ENCODE measurements around the gene ASB4. TPM values are rescaled to one million over a fixed set of nuclear protein-coding genes. Genes with fewer than 3 reads are reported as not detected.

The ASB4 gene
- total RNA-seq, 1 donor from 2014 or later = 2.9 TPM

GRCh38 chr7:95553939-95554338, 68.2 kb downstream of the ASB4 start:
- no peak for DNase-seq

GRCh38 chr7:95556777-95557176, 71.0 kb downstream of the ASB4 start:
- DNase-seq = no peak

GRCh38 chr7:95558864-95559263, 73.1 kb downstream of the ASB4 start:
- DNase-seq = no peak

GRCh38 chr7:95560674-95561073, 74.9 kb downstream of the ASB4 start:
- DNase-seq = no peak

- no peak for DNase-seq
Measured at GRCh38 chr7:95569720-95570119, 84.0 kb downstream of the ASB4 start.

- no peak for DNase-seq
Measured at GRCh38 chr7:95577137-95577536, 91.4 kb downstream of the ASB4 start.

- DNase-seq = no peak
Measured at GRCh38 chr7:95578299-95578855, 92.6 kb downstream of the ASB4 start.

GRCh38 chr7:95579318-95579717, 93.6 kb downstream of the ASB4 start:
- DNase-seq = no peak

GRCh38 chr7:95581467-95581866, 95.7 kb downstream of the ASB4 start:
- DNase-seq = no peak

- DNase-seq = no peak
Measured at GRCh38 chr7:95582578-95583293, 97.0 kb downstream of the ASB4 start.

GRCh38 chr7:95583834-95584621, 98.3 kb downstream of the ASB4 start:
- no peak for DNase-seq

GRCh38 chr7:95584769-95585425, 99.2 kb downstream of the ASB4 start:
- no peak for DNase-seq

GRCh38 chr7:95585426-95585789, 99.7 kb downstream of the ASB4 start:
- no peak for DNase-seq

- DNase-seq = no peak
Measured at GRCh38 chr7:95586951-95587301, 101.2 kb downstream of the ASB4 start.

- no peak for DNase-seq
Measured at GRCh38 chr7:95589031-95589430, 103.3 kb downstream of the ASB4 start.

- no peak for DNase-seq
Measured at GRCh38 chr7:95589766-95590165, 104.0 kb downstream of the ASB4 start.

Other genes with a start within 250 kb of the ASB4 start
- gene PON1, start 161.4 kb upstream of the ASB4 start, total RNA-seq = 0.10 TPM
- gene PON3, start 89.6 kb upstream of the ASB4 start, total RNA-seq = 11.2 TPM
- 80.1 TPM for gene PON2, start 50.9 kb upstream of the ASB4 start, total RNA-seq
- gene PDK4, start 110.6 kb downstream of the ASB4 start, total RNA-seq = 34.8 TPM